Mammary epithelial cell (primary cell): Measurements from ENCODE around the gene SLF2.

Source experiments
- CTCF ChIP-seq, 2 donors: IDR thresholded peaks in 1 of 2; conservative IDR thresholded peaks in 1 of 2; 2 replicates each; pipeline ENCODE4 v1.5.1; 2011 to 2012; ENCODE audit warnings: inconsistent platforms in 2 of 2, low read length in 2 of 2, mild to moderate bottlenecking in 2 of 2, control low read depth in 1 of 2, low read depth in 1 of 2; ENCODE audit not compliant: insufficient read depth in 1 of 2; ENCODE audit errors: extremely low read depth in 1 of 2
- EZH2 ChIP-seq: IDR thresholded peaks from 2 replicates; pipeline ENCODE4 v1.6.1; 2012; ENCODE audit warnings: low read length, inconsistent platforms, borderline replicate concordance

GRCh38 chr10:100911472-100911871 lies 1.3 kb upstream of the SLF2 start:
- TF ChIP-seq CTCF (conservative IDR thresholded peaks at IDR 0.05 in 1 of 2, IDR thresholded peaks at IDR 0.05 in 1 of 2; ENCODE audit: extremely low read depth in 1 of 2, insufficient read depth in 1 of 2, low read depth in 1 of 2, low read length in 2 of 2) = no peak
- TF ChIP-seq EZH2 = no peak
